Activated CD4-positive, alpha-beta T cell treated with anti-CD3 and anti-CD28 coated beads, Interleukin-2, amount 10 ng/mL, durations not matched to agents 7 days and 5 days (primary cell): Measurements from ENCODE around the gene PLN. TPM values are rescaled to one million over a fixed set of nuclear protein-coding genes. Genes with fewer than 3 reads are reported as not detected.

Source experiments
- CTCF ChIA-PET: fragments of 350-600 bp; sonication (Branson Sonifier 250); formaldehyde crosslinking; loops from one replicate; lab custom pipeline; 2021; ENCODE audit warnings: antibody characterized with exemption; lab: Charles Lee
- POLR2A ChIA-PET: fragments of 350-600 bp; sonication (Branson Sonifier 250); formaldehyde crosslinking; loops from one replicate; lab custom pipeline; 2021; ENCODE audit warnings: antibody characterized with exemption; lab: Charles Lee
- DNase-seq: peaks from one replicate; pipeline ENCODE4 v3.0.0-alpha.2; 2020
- H3K27ac Mint-ChIP-seq: one replicate; pipeline ENCODE4 v1.8.0; 2021; ENCODE audit warnings: mild to moderate bottlenecking, moderate library complexity, mixed read lengths
- H3K27me3 Mint-ChIP-seq: one replicate; pipeline ENCODE4 v1.8.0; 2021; ENCODE audit warnings: mixed read lengths
- H3K36me3 Mint-ChIP-seq: one replicate; pipeline ENCODE4 v1.8.0; 2021; ENCODE audit warnings: low read depth, mixed read lengths
- H3K4me1 Mint-ChIP-seq: one replicate; pipeline ENCODE4 v1.8.0; 2021; ENCODE audit warnings: mixed read lengths
- H3K4me3 Mint-ChIP-seq: one replicate; pipeline ENCODE4 v1.8.0; 2021; ENCODE audit warnings: mild to moderate bottlenecking, moderate library complexity, mixed read lengths
- H3K9me3 Mint-ChIP-seq: one replicate; pipeline ENCODE4 v1.8.0; 2021; ENCODE audit warnings: mixed read lengths
- total RNA-seq, 2 experiments: library from RNA; stranded (reverse); gene quantifications; one replicate each; pipeline ENCODE4 v1.2.3, GENCODE V29; 2021

The PLN gene
- total RNA-seq, result not detected

- Mint-ChIP-seq H3K9me3 (no peaks in the 10 kb centered on the region), H3K4me1 (peaks cover 9% of the 10 kb centered on the region), H3K4me3 (no peak within 1 kb of the TSS), H3K27me3 (no peaks in the 10 kb centered on the region), H3K27ac (no peak within 1 kb of the TSS), H3K36me3 (peaks cover 18% of the 10 kb centered on the region)
- ChIA-PET POLR2A (no interaction called here), CTCF (no interaction called here)
- DNase-seq, result no peak
Observed at GRCh38 chr6:118548136-118548535, at the start of gene PLN. PLN (plus strand) TSS chr6:118548296; CDS start chr6:118558922, 10,626 bp downstream.

- Mint-ChIP-seq H3K27ac (no peak overlapping the region), H3K4me1 (peaks cover 2% of the 10 kb centered on the region), H3K27me3 (no peaks in the 10 kb centered on the region), H3K9me3 (peaks cover 19% of the 10 kb centered on the region), H3K36me3 (peaks cover 67% of the 10 kb centered on the region), H3K4me3 (no peak overlapping the region)
- POLR2A ChIA-PET, result interaction anchor here (0.6 kb wide), 1 partner anchor 11 kb away, joined by 4 read pairs; no protein-coding TSS in a partner anchor
- DNase-seq, result no peak
- CTCF ChIA-PET, result interaction anchor here (1.2 kb wide), 1 partner anchor 15 kb away, joined by 3 read pairs; no protein-coding TSS in a partner anchor
Observed at GRCh38 chr6:118500130-118501015, 47.7 kb upstream of the PLN start.

- Mint-ChIP-seq H3K9me3 (peaks cover 17% of the 10 kb centered on the region), H3K36me3 (peaks cover 61% of the 10 kb centered on the region), H3K4me3 (no peak overlapping the region), H3K4me1 (no peaks in the 10 kb centered on the region), H3K27ac (no peak overlapping the region), H3K27me3 (no peaks in the 10 kb centered on the region)
- no peak for DNase-seq
- CTCF ChIA-PET, result no interaction called here
- POLR2A ChIA-PET, result no interaction called here
Observed at GRCh38 chr6:118501099-118501498, 47.0 kb upstream of the PLN start.

- DNase-seq, result no peak
- ChIA-PET POLR2A (no interaction called here), CTCF (no interaction called here)
- Mint-ChIP-seq H3K27ac (no peak overlapping the region), H3K9me3 (peaks cover 17% of the 10 kb centered on the region), H3K4me3 (no peak overlapping the region), H3K27me3 (no peaks in the 10 kb centered on the region), H3K36me3 (peaks cover 61% of the 10 kb centered on the region), H3K4me1 (no peaks in the 10 kb centered on the region)
Observed at GRCh38 chr6:118501765-118502164, 46.3 kb upstream of the PLN start.

GRCh38 chr6:118502169-118502568, 45.9 kb upstream of the PLN start:
- no peak overlapping the region for H3K27ac Mint-ChIP-seq
- ChIA-PET CTCF (no interaction called here), POLR2A (no interaction called here)
- H3K4me1 Mint-ChIP-seq, result no peaks in the 10 kb centered on the region
- H3K4me3 Mint-ChIP-seq, result no peak overlapping the region
- peaks cover 58% of the 10 kb centered on the region for H3K36me3 Mint-ChIP-seq
- H3K9me3 Mint-ChIP-seq, result peaks cover 17% of the 10 kb centered on the region
- H3K27me3 Mint-ChIP-seq, result no peaks in the 10 kb centered on the region
- DNase-seq, result no peak

- CTCF ChIA-PET, result no interaction called here
- no peak for DNase-seq
- H3K27me3 Mint-ChIP-seq, result no peaks in the 10 kb centered on the region
Observed at GRCh38 chr6:118504611-118505010, 43.5 kb upstream of the PLN start.

GRCh38 chr6:118505656-118506055, 42.4 kb upstream of the PLN start:
- Mint-ChIP-seq H3K27ac (no peak overlapping the region), H3K27me3 (no peaks in the 10 kb centered on the region), H3K4me3 (no peak overlapping the region), H3K36me3 (peaks cover 41% of the 10 kb centered on the region), H3K4me1 (no peaks in the 10 kb centered on the region), H3K9me3 (peaks cover 11% of the 10 kb centered on the region)
- DNase-seq, result no peak
- ChIA-PET POLR2A (no interaction called here), CTCF (no interaction called here)

More at GRCh38 chr6:118504611-118505010, 43.5 kb upstream of the PLN start:
- no peak overlapping the region for H3K4me3 Mint-ChIP-seq
- no peaks in the 10 kb centered on the region for H3K4me1 Mint-ChIP-seq
- no peak overlapping the region for H3K27ac Mint-ChIP-seq
- H3K9me3 Mint-ChIP-seq, result peaks cover 17% of the 10 kb centered on the region
- POLR2A ChIA-PET, result no interaction called here
- peaks cover 47% of the 10 kb centered on the region for H3K36me3 Mint-ChIP-seq

GRCh38 chr6:118506071-118506638, 41.9 kb upstream of the PLN start:
- no peaks in the 10 kb centered on the region for H3K4me1 Mint-ChIP-seq
- ChIA-PET POLR2A (no interaction called here), CTCF (no interaction called here)
- no peak overlapping the region for H3K27ac Mint-ChIP-seq
- H3K36me3 Mint-ChIP-seq, result peaks cover 36% of the 10 kb centered on the region
- DNase-seq, result no peak
- no peak overlapping the region for H3K4me3 Mint-ChIP-seq
- no peaks in the 10 kb centered on the region for H3K27me3 Mint-ChIP-seq
- peaks cover 6% of the 10 kb centered on the region for H3K9me3 Mint-ChIP-seq

GRCh38 chr6:118507636-118508035, 40.5 kb upstream of the PLN start:
- Mint-ChIP-seq H3K4me1 (no peaks in the 10 kb centered on the region), H3K36me3 (peaks cover 22% of the 10 kb centered on the region), H3K27me3 (no peaks in the 10 kb centered on the region), H3K27ac (no peak overlapping the region), H3K4me3 (no peak overlapping the region), H3K9me3 (peaks cover 2% of the 10 kb centered on the region)
- DNase-seq, result no peak
- POLR2A ChIA-PET, result no interaction called here
- CTCF ChIA-PET, result no interaction called here

GRCh38 chr6:118509009-118509617, 39.0 kb upstream of the PLN start:
- Mint-ChIP-seq H3K9me3 (peaks cover 2% of the 10 kb centered on the region), H3K4me1 (no peaks in the 10 kb centered on the region), H3K4me3 (no peak overlapping the region), H3K27me3 (no peaks in the 10 kb centered on the region), H3K36me3 (peaks cover 16% of the 10 kb centered on the region), H3K27ac (no peak overlapping the region)
- CTCF ChIA-PET, result no interaction called here
- POLR2A ChIA-PET, result no interaction called here
- DNase-seq, result no peak

- peaks cover 6% of the 10 kb centered on the region for H3K36me3 Mint-ChIP-seq
- no peaks in the 10 kb centered on the region for H3K9me3 Mint-ChIP-seq
- no peak for DNase-seq
- ChIA-PET POLR2A (interaction anchor here (0.6 kb wide), 1 partner anchor 12 kb away, joined by 4 read pairs; no protein-coding TSS in a partner anchor), CTCF (no interaction called here)
- H3K27me3 Mint-ChIP-seq, result no peaks in the 10 kb centered on the region
- H3K4me1 Mint-ChIP-seq, result no peaks in the 10 kb centered on the region
- no peak overlapping the region for H3K4me3 Mint-ChIP-seq
- H3K27ac Mint-ChIP-seq, result no peak overlapping the region
Observed at GRCh38 chr6:118511930-118512715, 36.0 kb upstream of the PLN start.

- ChIA-PET CTCF (no interaction called here), POLR2A (no interaction called here)
- no peak overlapping the region for H3K27ac Mint-ChIP-seq
- no peaks in the 10 kb centered on the region for H3K27me3 Mint-ChIP-seq
- peaks cover 3% of the 10 kb centered on the region for H3K9me3 Mint-ChIP-seq
- peaks cover 3% of the 10 kb centered on the region for H3K4me1 Mint-ChIP-seq
- peaks cover 25% of the 10 kb centered on the region for H3K36me3 Mint-ChIP-seq
- no peak for DNase-seq
- no peak overlapping the region for H3K4me3 Mint-ChIP-seq
Observed at GRCh38 chr6:118514689-118515088, 33.4 kb upstream of the PLN start.
